H1 (cell line): ENCODE results near the gene ZNF385C. TPM values are rescaled to one million over a fixed set of nuclear protein-coding genes. Genes with fewer than 3 reads are reported as not detected.
A peak's percentile ranks its signal among the peaks of the same experiment; 100 is the strongest.

Source experiments
- CTBP2 ChIP-seq: IDR thresholded peaks from 2 replicates; pipeline ENCODE4 v1.7.0; 2011; ENCODE audit warnings: borderline replicate concordance, mild to moderate bottlenecking, moderate library complexity, mixed read lengths, low read length; ENCODE audit not compliant: insufficient read depth, insufficient read length
- KDM4A ChIP-seq: IDR thresholded peaks from one replicate; pipeline ENCODE4 v1.7.1; 2012; ENCODE audit warnings: low read depth, mild to moderate bottlenecking, moderate library complexity, low read length, inconsistent platforms; ENCODE audit not compliant: severe bottlenecking
- KDM5A ChIP-seq: fragments of 200-600 bp; IDR thresholded peaks from 2 replicates; pipeline ENCODE4 v1.7.1; 2012; ENCODE audit warnings: mild to moderate bottlenecking, low read length, inconsistent platforms, mixed read lengths
- RAD21 ChIP-seq, 2 experiments: IDR thresholded peaks in 1 of 2; conservative IDR thresholded peaks in 1 of 2; 2 replicates each; pipeline ENCODE4 v1.6.1; 2011; ENCODE audit warnings: low read depth in 2 of 2, low read length in 2 of 2, improper control_type of control experiment in 1 of 2, inconsistent platforms in 1 of 2, mild to moderate bottlenecking in 1 of 2, moderate library complexity in 1 of 2
- RBBP5 ChIP-seq: IDR thresholded peaks from 2 replicates; pipeline ENCODE4 v1.7.1; 2012; ENCODE audit warnings: low read depth, mild to moderate bottlenecking, inconsistent platforms, low read length, moderate library complexity, borderline replicate concordance
- RFX5 ChIP-seq: IDR thresholded peaks from 2 replicates; pipeline ENCODE4 v1.6.1; 2011; ENCODE audit warnings: low read depth, low read length, improper control_type of control experiment, borderline replicate concordance
- polyA plus RNA-seq, 7 experiments: library from polyadenylated mRNA; depleted of rRNA in 3 of 7; stranded (reverse) in 5 of 7; unstranded in 2 of 7; fragments of >200 nt in 5 of 7; fragments of 200-250 nt in 2 of 7; gene quantifications; 1 replicate in 5 of 7; 2 replicates in 1 of 7; 4 replicates in 1 of 7; pipeline versions ENCODE4 v1.2.1 to v1.2.3, GENCODE V29; 2011 to 2013; ENCODE audit warnings: missing spikeins in 2 of 7, mixed read lengths in 2 of 7
- total RNA-seq: library from RNA; stranded (reverse); fragmentation: NEBNext Ultra II Directional; extraction: Animal tissue kit (Norgen Biotek cat#: 25700); gene quantifications from 2 replicates; pipeline ENCODE4 v1.2.1, GENCODE V29; 2021
- TF ChIP-seq, protein P1 (sequence below): fragments of 300-600 bp; sonication (generic); IDR thresholded peaks from 2 replicates; pipeline ENCODE4 v1.7.1; 2012; ENCODE audit warnings: low read length, moderate library complexity, mild to moderate bottlenecking, inconsistent platforms; ENCODE audit not compliant: insufficient replicate concordance

ZNF385C gene
- total and polyA plus RNA-seq, 2 of the 8 experiments (the other 6 are each of a cell fraction or from before 2014, with no cell fraction given) = 3.9 to 6.1 TPM

DNA sequence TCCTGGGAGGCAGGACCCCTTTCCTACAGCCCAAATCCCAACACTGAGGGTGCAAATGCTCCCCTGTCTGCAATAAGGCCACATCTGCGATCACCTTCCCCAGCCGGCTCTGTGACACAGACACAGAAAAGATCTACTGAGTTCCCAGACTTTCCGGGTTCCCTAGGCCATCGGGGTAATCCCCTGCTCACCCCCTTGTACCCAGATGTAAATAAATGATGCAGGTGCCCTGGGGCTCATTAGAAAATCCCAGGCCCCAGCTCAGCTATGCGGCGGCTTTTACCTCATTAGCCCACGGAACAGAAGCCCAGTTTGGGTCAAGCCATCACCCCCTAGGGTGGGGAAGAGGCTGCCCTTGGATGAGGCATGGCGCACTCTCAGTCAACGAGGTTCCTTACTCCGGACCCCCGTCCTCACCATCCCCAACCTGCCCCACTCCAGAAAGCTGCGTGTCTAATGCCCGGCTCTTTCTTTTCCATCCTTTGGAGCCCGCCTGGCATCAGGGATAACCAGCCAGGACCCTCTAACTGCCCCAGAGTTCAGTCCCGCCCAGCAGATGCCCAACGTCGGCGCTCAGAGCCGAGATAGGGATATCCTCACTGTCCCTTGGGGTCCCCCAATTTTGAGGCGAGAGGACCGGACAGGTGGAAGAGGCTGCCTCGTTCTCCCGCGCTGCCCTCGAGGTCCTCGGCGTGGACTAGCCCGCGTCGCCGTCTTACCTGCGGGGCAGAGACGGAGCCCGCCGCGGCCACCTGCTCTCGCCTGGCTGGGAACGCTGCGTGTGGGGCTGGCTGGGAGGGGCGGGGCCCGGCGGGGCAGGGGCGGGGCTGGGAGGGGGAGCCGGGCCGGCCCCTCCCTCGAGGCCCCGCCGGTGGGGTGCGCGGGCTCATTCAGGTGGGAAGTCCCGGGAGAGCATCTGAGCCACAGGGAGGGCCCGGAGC lies at the start of gene ZNF385C (continued):
- TF ChIP-seq, protein P1, sequence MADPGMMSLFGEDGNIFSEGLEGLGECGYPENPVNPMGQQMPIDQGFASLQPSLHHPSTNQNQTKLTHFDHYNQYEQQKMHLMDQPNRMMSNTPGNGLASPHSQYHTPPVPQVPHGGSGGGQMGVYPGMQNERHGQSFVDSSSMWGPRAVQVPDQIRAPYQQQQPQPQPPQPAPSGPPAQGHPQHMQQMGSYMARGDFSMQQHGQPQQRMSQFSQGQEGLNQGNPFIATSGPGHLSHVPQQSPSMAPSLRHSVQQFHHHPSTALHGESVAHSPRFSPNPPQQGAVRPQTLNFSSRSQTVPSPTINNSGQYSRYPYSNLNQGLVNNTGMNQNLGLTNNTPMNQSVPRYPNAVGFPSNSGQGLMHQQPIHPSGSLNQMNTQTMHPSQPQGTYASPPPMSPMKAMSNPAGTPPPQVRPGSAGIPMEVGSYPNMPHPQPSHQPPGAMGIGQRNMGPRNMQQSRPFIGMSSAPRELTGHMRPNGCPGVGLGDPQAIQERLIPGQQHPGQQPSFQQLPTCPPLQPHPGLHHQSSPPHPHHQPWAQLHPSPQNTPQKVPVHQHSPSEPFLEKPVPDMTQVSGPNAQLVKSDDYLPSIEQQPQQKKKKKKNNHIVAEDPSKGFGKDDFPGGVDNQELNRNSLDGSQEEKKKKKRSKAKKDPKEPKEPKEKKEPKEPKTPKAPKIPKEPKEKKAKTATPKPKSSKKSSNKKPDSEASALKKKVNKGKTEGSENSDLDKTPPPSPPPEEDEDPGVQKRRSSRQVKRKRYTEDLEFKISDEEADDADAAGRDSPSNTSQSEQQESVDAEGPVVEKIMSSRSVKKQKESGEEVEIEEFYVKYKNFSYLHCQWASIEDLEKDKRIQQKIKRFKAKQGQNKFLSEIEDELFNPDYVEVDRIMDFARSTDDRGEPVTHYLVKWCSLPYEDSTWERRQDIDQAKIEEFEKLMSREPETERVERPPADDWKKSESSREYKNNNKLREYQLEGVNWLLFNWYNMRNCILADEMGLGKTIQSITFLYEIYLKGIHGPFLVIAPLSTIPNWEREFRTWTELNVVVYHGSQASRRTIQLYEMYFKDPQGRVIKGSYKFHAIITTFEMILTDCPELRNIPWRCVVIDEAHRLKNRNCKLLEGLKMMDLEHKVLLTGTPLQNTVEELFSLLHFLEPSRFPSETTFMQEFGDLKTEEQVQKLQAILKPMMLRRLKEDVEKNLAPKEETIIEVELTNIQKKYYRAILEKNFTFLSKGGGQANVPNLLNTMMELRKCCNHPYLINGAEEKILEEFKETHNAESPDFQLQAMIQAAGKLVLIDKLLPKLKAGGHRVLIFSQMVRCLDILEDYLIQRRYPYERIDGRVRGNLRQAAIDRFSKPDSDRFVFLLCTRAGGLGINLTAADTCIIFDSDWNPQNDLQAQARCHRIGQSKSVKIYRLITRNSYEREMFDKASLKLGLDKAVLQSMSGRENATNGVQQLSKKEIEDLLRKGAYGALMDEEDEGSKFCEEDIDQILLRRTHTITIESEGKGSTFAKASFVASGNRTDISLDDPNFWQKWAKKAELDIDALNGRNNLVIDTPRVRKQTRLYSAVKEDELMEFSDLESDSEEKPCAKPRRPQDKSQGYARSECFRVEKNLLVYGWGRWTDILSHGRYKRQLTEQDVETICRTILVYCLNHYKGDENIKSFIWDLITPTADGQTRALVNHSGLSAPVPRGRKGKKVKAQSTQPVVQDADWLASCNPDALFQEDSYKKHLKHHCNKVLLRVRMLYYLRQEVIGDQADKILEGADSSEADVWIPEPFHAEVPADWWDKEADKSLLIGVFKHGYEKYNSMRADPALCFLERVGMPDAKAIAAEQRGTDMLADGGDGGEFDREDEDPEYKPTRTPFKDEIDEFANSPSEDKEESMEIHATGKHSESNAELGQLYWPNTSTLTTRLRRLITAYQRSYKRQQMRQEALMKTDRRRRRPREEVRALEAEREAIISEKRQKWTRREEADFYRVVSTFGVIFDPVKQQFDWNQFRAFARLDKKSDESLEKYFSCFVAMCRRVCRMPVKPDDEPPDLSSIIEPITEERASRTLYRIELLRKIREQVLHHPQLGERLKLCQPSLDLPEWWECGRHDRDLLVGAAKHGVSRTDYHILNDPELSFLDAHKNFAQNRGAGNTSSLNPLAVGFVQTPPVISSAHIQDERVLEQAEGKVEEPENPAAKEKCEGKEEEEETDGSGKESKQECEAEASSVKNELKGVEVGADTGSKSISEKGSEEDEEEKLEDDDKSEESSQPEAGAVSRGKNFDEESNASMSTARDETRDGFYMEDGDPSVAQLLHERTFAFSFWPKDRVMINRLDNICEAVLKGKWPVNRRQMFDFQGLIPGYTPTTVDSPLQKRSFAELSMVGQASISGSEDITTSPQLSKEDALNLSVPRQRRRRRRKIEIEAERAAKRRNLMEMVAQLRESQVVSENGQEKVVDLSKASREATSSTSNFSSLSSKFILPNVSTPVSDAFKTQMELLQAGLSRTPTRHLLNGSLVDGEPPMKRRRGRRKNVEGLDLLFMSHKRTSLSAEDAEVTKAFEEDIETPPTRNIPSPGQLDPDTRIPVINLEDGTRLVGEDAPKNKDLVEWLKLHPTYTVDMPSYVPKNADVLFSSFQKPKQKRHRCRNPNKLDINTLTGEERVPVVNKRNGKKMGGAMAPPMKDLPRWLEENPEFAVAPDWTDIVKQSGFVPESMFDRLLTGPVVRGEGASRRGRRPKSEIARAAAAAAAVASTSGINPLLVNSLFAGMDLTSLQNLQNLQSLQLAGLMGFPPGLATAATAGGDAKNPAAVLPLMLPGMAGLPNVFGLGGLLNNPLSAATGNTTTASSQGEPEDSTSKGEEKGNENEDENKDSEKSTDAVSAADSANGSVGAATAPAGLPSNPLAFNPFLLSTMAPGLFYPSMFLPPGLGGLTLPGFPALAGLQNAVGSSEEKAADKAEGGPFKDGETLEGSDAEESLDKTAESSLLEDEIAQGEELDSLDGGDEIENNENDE = no peak
- peak; percentile 80 for TF ChIP-seq KDM4A
- TF ChIP-seq RFX5 = no peak
- no peak for TF ChIP-seq CTBP2
- TF ChIP-seq RBBP5 = no peak
- no peak for TF ChIP-seq RAD21 (IDR thresholded peaks at IDR 0.05 in 1 of 2, conservative IDR thresholded peaks at IDR 0.05 in 1 of 2; ENCODE audit: low read depth in 2 of 2, low read length in 2 of 2)
- no peak for TF ChIP-seq KDM5A
